Uterus (tissue), 2 donors: Measurements from ENCODE around the gene PXT1.

Experiments
- CTCF ChIP-seq, 4 experiments: fragments of 200-600 bp in 2 of 4; fragments of 450-650 bp in 2 of 4; sonication (generic) in 2 of 4; IDR thresholded peaks; one replicate each; pipeline ENCODE4 v1.5.1; 2016 to 2019; ENCODE audit warnings: antibody characterized with exemption in 4 of 4, mild to moderate bottlenecking in 2 of 4, moderate library complexity in 1 of 4
- POLR2A ChIP-seq, 2 donors: fragments of 450-650 bp; IDR thresholded peaks; one replicate each; pipeline ENCODE4 v1.6.1; 2016; ENCODE audit warnings: antibody characterized with exemption in 2 of 2, mild to moderate bottlenecking in 1 of 2, moderate library complexity in 1 of 2

DNA sequence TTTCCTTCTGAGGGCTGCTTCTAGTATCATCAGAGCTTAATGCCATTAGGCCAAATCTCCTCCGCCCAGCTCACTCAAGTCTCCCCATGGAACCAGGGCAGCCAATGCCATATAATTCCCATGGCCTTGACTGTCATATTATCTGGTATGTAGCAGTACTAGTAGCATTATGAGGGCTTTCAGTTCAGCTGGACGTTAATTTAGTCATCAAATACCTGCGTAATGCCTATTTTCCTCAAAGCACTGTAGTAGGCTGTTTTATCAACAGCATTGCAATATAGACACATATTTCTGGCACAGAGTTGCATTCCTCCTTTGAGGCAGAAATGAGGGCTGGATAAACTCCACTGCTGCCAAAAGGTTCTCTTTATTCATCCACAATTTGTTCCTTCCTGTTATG, 1.8 kb upstream of the PXT1 start:
- TF ChIP-seq CTCF (IDR thresholded peaks at IDR 0.05) (no peak), POLR2A (IDR thresholded peaks at IDR 0.05) (no peak)
